ENCODE measurements around the gene DNAH7. TPM values are rescaled to one million over a fixed set of nuclear protein-coding genes. Genes with fewer than 3 reads are reported as not detected.

DNAH7 gene
- total and polyA plus RNA-seq, 2 experiments from 2014 or later = 0.35 to 1.1 TPM

GRCh38 chr2:196086517-196087368 lies 18.1 kb upstream of the DNAH7 start (continued):
- TF ChIP-seq, protein P1, sequence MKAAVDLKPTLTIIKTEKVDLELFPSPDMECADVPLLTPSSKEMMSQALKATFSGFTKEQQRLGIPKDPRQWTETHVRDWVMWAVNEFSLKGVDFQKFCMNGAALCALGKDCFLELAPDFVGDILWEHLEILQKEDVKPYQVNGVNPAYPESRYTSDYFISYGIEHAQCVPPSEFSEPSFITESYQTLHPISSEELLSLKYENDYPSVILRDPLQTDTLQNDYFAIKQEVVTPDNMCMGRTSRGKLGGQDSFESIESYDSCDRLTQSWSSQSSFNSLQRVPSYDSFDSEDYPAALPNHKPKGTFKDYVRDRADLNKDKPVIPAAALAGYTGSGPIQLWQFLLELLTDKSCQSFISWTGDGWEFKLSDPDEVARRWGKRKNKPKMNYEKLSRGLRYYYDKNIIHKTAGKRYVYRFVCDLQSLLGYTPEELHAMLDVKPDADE (IDR thresholded peaks at IDR 0.05) = no peak
- TF ChIP-seq POLR2AphosphoS5 (IDR thresholded peaks at IDR 0.05; ENCODE audit: low read depth) (no peak), EZH2 (IDR thresholded peaks at IDR 0.05; ENCODE audit: low read depth, unreplicated experiment) (no peak)

DNA sequence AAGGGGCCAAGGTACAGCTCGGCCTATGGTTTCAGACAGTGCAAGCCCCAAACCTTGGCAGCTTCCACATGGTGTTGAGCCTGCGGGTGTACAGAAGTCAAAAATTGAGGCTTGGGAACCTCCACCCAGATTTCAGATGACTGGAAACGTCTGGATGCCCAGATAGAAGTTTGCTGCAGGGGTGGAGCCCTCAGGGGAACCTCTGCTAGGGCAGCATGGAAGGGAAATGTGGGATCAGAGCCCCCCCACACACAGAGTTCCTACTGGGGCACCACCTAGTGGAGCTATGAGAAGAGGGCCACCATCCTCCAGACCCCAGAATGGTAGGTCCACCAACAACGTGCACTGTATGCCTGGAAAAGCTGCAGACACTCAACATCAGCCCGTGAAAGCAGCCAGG lies 15.0 kb upstream of the DNAH7 start:
- Histone ChIP-seq H4K20me1 (replicated peaks; ENCODE audit: insufficient read depth) (no peaks in the 10 kb centered on the region), H3K27me3 (ENCODE audit: insufficient read depth) (no peaks in the 10 kb centered on the region), H3K4me3 (no peak overlapping the region), H3K4me1 (ENCODE audit: insufficient read depth) (no peaks in the 10 kb centered on the region), H2AFZ (no peak overlapping the region), H3K27ac (ENCODE audit: low read depth) (no peak overlapping the region), H3K9me2 (ENCODE audit: insufficient read depth) (no peaks in the 10 kb centered on the region), H3F3A (replicated peaks; ENCODE audit: low read depth) (no peaks in the 10 kb centered on the region), H3K79me2 (replicated peaks; ENCODE audit: insufficient read depth) (no peaks in the 10 kb centered on the region), H3K4me2 (no peak overlapping the region), H3K36me3 (ENCODE audit: insufficient read depth) (no peaks in the 10 kb centered on the region; the same call in 1 of the 2 replicates)
- TF ChIP-seq ZNF114 (CRISPR knock-in tag; IDR thresholded peaks at IDR 0.05) = no peak
- Mint-ChIP-seq H3K4me1 (peaks cover 6% of the 10 kb centered on the region; the same call in 1 of the 3 replicates), H3K4me3 (no peak overlapping the region), H3K27me3 (ENCODE audit: insufficient read depth, low read depth, poor library complexity) (peaks cover 2% of the 10 kb centered on the region), H3K9me3 (peaks cover 37% of the 10 kb centered on the region), H3K27ac (no peak overlapping the region), H3K36me3 (ENCODE audit: low read depth) (peaks cover 31% of the 10 kb centered on the region)
- DNase-seq (ENCODE audit: low spot score) (no peak), ATAC-seq (no peak)

DNA sequence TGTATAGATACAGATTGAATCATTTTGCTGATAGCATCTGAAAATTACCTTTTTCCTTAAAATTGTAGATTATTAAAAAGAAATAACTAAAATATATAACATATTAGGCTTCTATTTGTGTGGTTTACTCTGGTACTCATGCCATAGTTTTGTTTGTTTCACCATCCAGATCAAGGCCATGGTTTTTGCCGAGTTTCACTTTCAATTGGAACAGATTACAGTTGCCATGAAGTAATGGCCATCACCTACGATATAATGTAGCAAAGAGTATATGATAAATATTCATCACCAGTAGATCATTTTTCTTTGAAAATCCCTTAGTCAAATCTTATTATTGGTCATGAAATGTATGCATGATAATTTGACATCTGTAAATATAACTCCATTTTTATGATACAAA lies 11.9 kb upstream of the DNAH7 start:
- DNase-seq (ENCODE audit: low spot score) (no peak), ATAC-seq (no peak)
- Histone ChIP-seq H4K20me1 (replicated peaks; ENCODE audit: insufficient read depth) (no peaks in the 10 kb centered on the region), H3K9me2 (ENCODE audit: insufficient read depth) (no peaks in the 10 kb centered on the region), H3K4me1 (ENCODE audit: insufficient read depth) (no peaks in the 10 kb centered on the region), H3K27me3 (ENCODE audit: insufficient read depth) (no peaks in the 10 kb centered on the region), H3F3A (replicated peaks; ENCODE audit: low read depth) (no peaks in the 10 kb centered on the region), H3K4me2 (no peak overlapping the region), H2AFZ (no peak overlapping the region), H3K36me3 (ENCODE audit: insufficient read depth) (no peaks in the 10 kb centered on the region; the same call in 1 of the 2 replicates), H3K79me2 (replicated peaks; ENCODE audit: insufficient read depth) (no peaks in the 10 kb centered on the region), H3K27ac (ENCODE audit: low read depth) (no peak overlapping the region), H3K4me3 (no peak overlapping the region)
- peaks cover 9% of the 10 kb centered on the region; the same call in 1 of the 3 replicates for H3K4me1 Mint-ChIP-seq
- H3K27me3 Mint-ChIP-seq (ENCODE audit: insufficient read depth, low read depth, poor library complexity) = peaks cover 2% of the 10 kb centered on the region
- no peak overlapping the region for H3K27ac Mint-ChIP-seq
- H3K9me3 Mint-ChIP-seq = peaks cover 32% of the 10 kb centered on the region
- no peak overlapping the region for H3K4me3 Mint-ChIP-seq
- peaks cover 30% of the 10 kb centered on the region for H3K36me3 Mint-ChIP-seq (ENCODE audit: low read depth)
- TF ChIP-seq EZH2phosphoT487 (IDR thresholded peaks at IDR 0.05; ENCODE audit: unreplicated experiment) = no peak
- TF ChIP-seq CTCF (conservative IDR thresholded peaks at IDR 0.05; ENCODE audit: low read depth in 2 of 2) = no peak
- no peak for TF ChIP-seq REST (IDR thresholded peaks at IDR 0.05; ENCODE audit: unreplicated experiment)
- no peak for TF ChIP-seq EZH2 (IDR thresholded peaks at IDR 0.05; ENCODE audit: low read depth, unreplicated experiment)
- TF ChIP-seq, protein P1 (IDR thresholded peaks at IDR 0.05) = no peak
- TF ChIP-seq STAT1 (IDR thresholded peaks at IDR 0.05; ENCODE audit: unreplicated experiment) = no peak
